Ectodermal cell (in vitro differentiated cells): ENCODE data around the gene CSNK2A2.

Experiments
- H3K27ac ChIP-seq: 2 replicates; pipeline ENCODE4 v1.7.0; 2013; ENCODE audit warnings: mild to moderate bottlenecking, low read depth, low read length; ENCODE audit not compliant: insufficient read depth, poor library complexity, severe bottlenecking
- H3K27me3 ChIP-seq: 2 replicates; pipeline ENCODE4 v1.7.0; 2013; ENCODE audit warnings: mild to moderate bottlenecking, low read length; ENCODE audit not compliant: insufficient read depth, control insufficient read depth, poor library complexity, severe bottlenecking
- H3K36me3 ChIP-seq: one replicate; pipeline ENCODE4 v1.7.0; 2013; ENCODE audit warnings: low read length; ENCODE audit not compliant: control insufficient read depth, insufficient read depth
- H3K4me1 ChIP-seq: one replicate; pipeline ENCODE4 v1.7.0; 2013; ENCODE audit warnings: low read length; ENCODE audit not compliant: control insufficient read depth, insufficient read depth
- H3K4me3 ChIP-seq: 2 replicates; pipeline ENCODE4 v1.7.0; 2013; ENCODE audit warnings: low read depth, low read length, control low read depth; ENCODE audit not compliant: insufficient read depth
- H3K9me3 ChIP-seq: 2 replicates; pipeline ENCODE4 v1.7.0; 2013; ENCODE audit warnings: mild to moderate bottlenecking, low read length, moderate library complexity; ENCODE audit not compliant: control insufficient read depth
- WGBS, 2 experiments: methylation state at CpG; one replicate each; pipeline ENCODE4 v1.1.7; 2013; ENCODE audit warnings: missing lambda C conversion rate in 2 of 2; 5-methylcytosine and 5-hydroxymethylcytosine counted together

CSNK2A2 gene

DNA sequence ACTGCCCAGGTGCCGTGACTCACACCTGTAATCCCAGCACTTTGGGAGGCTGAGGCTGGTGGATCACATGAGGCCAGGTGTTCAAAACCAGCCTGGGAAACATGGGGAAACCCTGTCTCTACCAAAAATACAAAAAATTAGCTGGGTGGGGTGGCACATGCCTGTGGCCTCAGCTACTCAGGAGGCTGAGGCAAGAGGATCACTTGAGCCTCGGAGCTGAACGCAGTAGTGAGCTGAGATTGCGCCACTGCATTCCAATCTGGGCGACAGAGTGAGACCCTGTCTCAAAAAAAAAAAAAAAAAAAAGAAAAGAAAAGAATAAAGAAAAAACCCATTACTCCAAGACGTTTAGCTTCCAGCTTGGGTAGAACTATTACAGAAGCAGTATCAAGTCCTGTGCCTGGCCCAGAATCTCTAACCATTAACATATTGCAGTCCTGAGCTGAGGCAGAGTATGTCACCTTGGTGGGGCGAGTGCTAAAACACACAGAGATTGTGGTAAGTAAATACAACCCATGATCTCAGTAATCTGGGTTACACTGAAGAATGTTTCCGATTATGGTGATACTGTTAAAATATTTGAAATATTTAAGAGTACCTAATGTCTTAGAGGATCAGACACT lies 45.5 kb downstream of the CSNK2A2 start:
- no peaks in the 10 kb centered on the region for H3K9me3 ChIP-seq
- no peaks in the 10 kb centered on the region for H3K4me1 ChIP-seq
- no peak overlapping the region for H3K4me3 ChIP-seq
- H3K27me3 ChIP-seq: no peaks in the 10 kb centered on the region
- 90 to 93% methylated on average over 8 of the region's 8 CpGs for WGBS, 2 experiments
- H3K36me3 ChIP-seq: no peaks in the 10 kb centered on the region
- no peak overlapping the region for H3K27ac ChIP-seq

DNA sequence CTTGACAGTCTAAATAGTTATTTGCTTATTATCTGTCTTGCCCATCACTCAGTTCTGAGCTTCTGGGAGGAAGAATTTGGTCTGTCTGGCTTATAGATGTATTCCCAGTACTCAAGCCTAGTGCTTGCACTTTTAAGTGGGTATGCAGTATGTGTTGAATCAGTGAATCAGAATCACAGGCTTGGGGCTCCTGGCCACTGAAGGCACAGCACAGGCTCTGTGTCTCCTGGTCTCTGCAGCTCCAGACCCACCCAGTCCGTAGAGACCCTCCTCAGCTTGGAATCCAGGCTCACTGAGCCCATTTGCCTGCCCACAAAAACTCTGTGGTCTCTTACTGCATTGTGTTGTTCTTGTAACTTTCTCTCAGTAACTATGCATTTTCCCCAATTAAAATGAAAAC lies 49.4 kb downstream of the CSNK2A2 start:
- WGBS, 2 experiments: 70 to 78% methylated on average over 1 of the region's 1 CpG
- no peaks in the 10 kb centered on the region for H3K27me3 ChIP-seq
- no peaks in the 10 kb centered on the region for H3K9me3 ChIP-seq
- H3K4me1 ChIP-seq: no peaks in the 10 kb centered on the region
- H3K27ac ChIP-seq: no peak overlapping the region
- no peak overlapping the region for H3K4me3 ChIP-seq
- no peaks in the 10 kb centered on the region for H3K36me3 ChIP-seq

DNA sequence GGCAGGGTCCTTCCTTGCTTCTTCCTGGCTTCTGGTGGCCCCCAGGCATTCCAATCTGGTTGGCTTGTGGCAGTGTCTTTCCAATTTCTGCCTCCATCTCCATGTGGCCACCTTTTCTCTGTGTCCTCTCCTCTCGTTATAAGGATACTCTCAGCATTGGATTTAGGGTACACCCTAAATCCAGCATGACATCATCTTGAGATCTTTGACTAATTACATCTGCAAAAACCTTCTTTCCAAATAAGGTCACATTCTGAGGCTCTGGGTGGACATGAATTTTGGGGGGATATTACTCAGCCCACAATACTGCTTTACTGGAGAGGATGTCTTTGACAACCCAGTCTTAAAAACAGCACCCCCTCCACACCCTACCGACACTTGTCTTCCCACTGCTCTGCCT lies 49.8 kb downstream of the CSNK2A2 start:
- WGBS, 2 experiments: 95 to 97% methylated on average over 2 of the region's 2 CpGs
- H3K27ac ChIP-seq: no peak overlapping the region
- no peak overlapping the region for H3K4me3 ChIP-seq
- H3K9me3 ChIP-seq: no peaks in the 10 kb centered on the region
- no peaks in the 10 kb centered on the region for H3K4me1 ChIP-seq
- no peaks in the 10 kb centered on the region for H3K36me3 ChIP-seq
- H3K27me3 ChIP-seq: no peaks in the 10 kb centered on the region

GRCh38 chr16:58138852-58139251 lies 59.1 kb downstream of the CSNK2A2 start:
- Histone ChIP-seq H3K27me3 (no peaks in the 10 kb centered on the region), H3K27ac (no peak overlapping the region), H3K4me3 (no peak overlapping the region), H3K4me1 (no peaks in the 10 kb centered on the region), H3K9me3 (no peaks in the 10 kb centered on the region), H3K36me3 (no peaks in the 10 kb centered on the region)

GRCh38 chr16:58137581-58137980 lies 60.3 kb downstream of the CSNK2A2 start:
- Histone ChIP-seq H3K27ac (no peak overlapping the region), H3K27me3 (no peaks in the 10 kb centered on the region), H3K4me3 (no peak overlapping the region), H3K36me3 (no peaks in the 10 kb centered on the region), H3K9me3 (no peaks in the 10 kb centered on the region), H3K4me1 (no peaks in the 10 kb centered on the region)
- WGBS, 2 experiments: 70 to 98% methylated on average over 1 to 2 of the region's 2 CpGs

GRCh38 chr16:58129097-58129936 lies 68.6 kb downstream of the CSNK2A2 start, which contains the start of gene CFAP20:
Gene CFAP20, minus strand, starts transcription at chr16:58129381. Its CDS starts 266 bp downstream, at chr16:58129115.
- Histone ChIP-seq H3K4me3 (peak within 1 kb of the TSS; percentile 83), H3K27ac (peak within 1 kb of the TSS; percentile 96)
- 3 to 4% methylated on average over 70 of the region's 70 CpGs for WGBS, 2 experiments

DNA sequence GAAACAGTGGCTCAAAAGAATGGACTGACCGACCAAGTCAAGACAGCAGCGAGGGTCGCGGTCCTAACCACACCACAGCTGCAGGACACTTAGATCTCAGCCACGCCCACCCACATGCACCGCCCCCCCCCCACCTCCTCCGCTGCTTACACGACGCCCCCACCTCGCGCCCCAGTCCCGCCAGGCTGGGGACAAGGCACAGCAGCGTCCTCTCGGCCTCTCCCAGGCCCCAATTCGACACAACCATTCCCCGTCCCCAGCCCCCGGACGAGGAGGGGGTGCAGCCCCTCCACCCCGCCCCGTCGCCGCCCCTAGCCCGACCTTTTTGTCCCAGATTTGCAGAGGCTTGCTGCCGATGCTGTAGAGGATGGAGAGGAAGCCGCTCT lies 69.2 kb downstream of the CSNK2A2 start:
- Histone ChIP-seq H3K9me3 (no peaks in the 10 kb centered on the region), H3K36me3 (no peaks in the 10 kb centered on the region), H3K4me1 (peaks cover 7% of the 10 kb centered on the region), H3K27me3 (no peaks in the 10 kb centered on the region), H3K27ac (peak overlapping the region; percentile 96), H3K4me3 (peak overlapping the region; percentile 83)
- 0 to 1% methylated on average over 19 to 24 of the region's 25 CpGs for WGBS, 2 experiments

More at GRCh38 chr16:58129097-58129936, 68.6 kb downstream of the CSNK2A2 start, which contains the start of gene CFAP20:
- Histone ChIP-seq H3K36me3 (no peaks in the 10 kb centered on the region), H3K4me1 (peaks cover 7% of the 10 kb centered on the region), H3K9me3 (no peaks in the 10 kb centered on the region), H3K27me3 (no peaks in the 10 kb centered on the region)

GRCh38 chr16:58128181-58128631 lies 69.7 kb downstream of the CSNK2A2 start:
- peak overlapping the region; percentile 83 for H3K4me3 ChIP-seq
- H3K27me3 ChIP-seq: no peaks in the 10 kb centered on the region
- H3K36me3 ChIP-seq: no peaks in the 10 kb centered on the region
- H3K9me3 ChIP-seq: no peaks in the 10 kb centered on the region
- H3K4me1 ChIP-seq: peaks cover 7% of the 10 kb centered on the region
- WGBS, 2 experiments: 20 to 24% methylated on average over 6 of the region's 6 CpGs
- H3K27ac ChIP-seq: no peak overlapping the region

DNA sequence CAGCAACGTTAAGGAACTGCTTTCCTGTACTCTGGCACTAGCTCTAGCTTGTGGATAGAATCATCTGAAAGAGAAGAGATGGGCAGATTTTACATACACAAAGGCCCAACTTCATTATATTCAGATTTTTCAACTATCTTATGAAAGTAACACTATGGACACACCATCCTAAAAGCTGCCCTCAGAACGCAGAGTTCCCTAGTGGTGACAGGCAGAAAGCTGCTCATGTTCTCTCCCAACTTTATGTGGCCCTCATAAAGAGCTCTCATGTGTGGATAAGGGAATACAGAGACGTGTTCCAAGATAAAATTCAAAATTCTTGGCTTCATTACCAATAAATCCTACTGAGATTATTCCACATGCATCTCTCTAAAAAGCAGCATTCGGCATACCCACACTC lies 70.3 kb downstream of the CSNK2A2 start:
- Histone ChIP-seq H3K27me3 (no peaks in the 10 kb centered on the region), H3K4me3 (peak overlapping the region; percentile 83), H3K27ac (no peak overlapping the region), H3K4me1 (peaks cover 7% of the 10 kb centered on the region), H3K36me3 (no peaks in the 10 kb centered on the region), H3K9me3 (no peaks in the 10 kb centered on the region)
- WGBS, 2 experiments: 56 to 65% methylated on average over 4 of the region's 4 CpGs

GRCh38 chr16:58127033-58127556 lies 70.8 kb downstream of the CSNK2A2 start:
- WGBS, 2 experiments: 42 to 49% methylated on average over 7 of the region's 7 CpGs
- peaks cover 7% of the 10 kb centered on the region for H3K4me1 ChIP-seq
- peak overlapping the region; percentile 83 for H3K4me3 ChIP-seq

More at GRCh38 chr16:58127033-58127556, 70.8 kb downstream of the CSNK2A2 start:
- no peaks in the 10 kb centered on the region for H3K36me3 ChIP-seq
- H3K27me3 ChIP-seq: no peaks in the 10 kb centered on the region
- no peak overlapping the region for H3K27ac ChIP-seq
- H3K9me3 ChIP-seq: no peaks in the 10 kb centered on the region
